Measurements from ENCODE around the gene RCSD1. TPM values are rescaled to one million over a fixed set of nuclear protein-coding genes. Genes with fewer than 3 reads are reported as not detected.

RCSD1 gene
- total RNA-seq, 2 experiments from 2014 or later, result 27.3 to 27.9 TPM

DNA sequence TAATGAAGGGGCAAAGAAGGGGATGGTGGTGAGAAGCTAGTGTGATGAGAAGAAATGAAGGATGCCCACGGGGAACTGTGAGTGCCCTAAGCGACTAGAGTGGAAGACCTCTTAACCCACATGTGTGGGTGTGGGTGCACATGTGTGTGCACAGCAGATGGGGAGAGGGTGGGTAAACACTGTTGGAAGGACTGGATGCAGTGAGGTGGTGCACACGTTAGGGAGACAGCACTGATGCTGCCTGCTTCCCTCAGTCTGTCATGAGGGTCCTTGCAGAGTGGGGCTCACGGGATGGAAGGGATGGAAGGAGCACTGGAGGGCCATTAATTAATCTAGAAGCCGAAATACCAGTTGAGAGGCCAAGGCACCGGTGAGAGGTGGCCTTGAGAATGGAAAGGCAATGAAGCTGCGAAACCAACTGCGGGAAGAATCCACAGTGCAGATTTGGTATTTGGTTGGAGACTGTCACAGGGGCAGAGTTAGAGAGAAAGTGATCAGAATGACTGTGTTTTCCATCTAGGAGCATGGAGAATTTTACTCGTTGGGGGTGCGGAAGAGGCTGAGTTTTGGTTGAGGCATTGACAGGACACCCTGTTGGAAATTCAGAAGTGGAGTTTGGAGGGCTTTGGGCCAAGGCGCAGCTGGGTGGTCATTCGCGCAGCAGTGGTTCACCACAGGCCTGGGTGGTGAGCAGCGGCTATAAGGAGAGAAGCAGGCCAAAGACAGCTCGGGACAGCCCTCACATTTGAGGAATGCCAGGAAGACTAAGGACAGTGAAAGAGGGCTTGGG lies 15.8 kb downstream of the RCSD1 start:
- Mint-ChIP-seq H3K4me1 (ENCODE audit: low read depth) (peaks cover 76% of the 10 kb centered on the region), H3K27ac (no peak overlapping the region), H3K9me3 (no peaks in the 10 kb centered on the region), H3K27me3 (ENCODE audit: low read depth) (no peaks in the 10 kb centered on the region), H3K36me3 (ENCODE audit: low read depth) (peaks cover 14% of the 10 kb centered on the region), H3K4me3 (no peak overlapping the region)
- peak; percentile 2 for DNase-seq
- CTCF ChIA-PET, result interaction anchor here (0.6 to 2.6 kb wide), 7 partner anchors 8 to 71 kb away, joined by 3 to 17 read pairs (median 3); no protein-coding TSS in a partner anchor
- intact Hi-C loops (cut with micrococcal nuclease), result no loop called here

DNA sequence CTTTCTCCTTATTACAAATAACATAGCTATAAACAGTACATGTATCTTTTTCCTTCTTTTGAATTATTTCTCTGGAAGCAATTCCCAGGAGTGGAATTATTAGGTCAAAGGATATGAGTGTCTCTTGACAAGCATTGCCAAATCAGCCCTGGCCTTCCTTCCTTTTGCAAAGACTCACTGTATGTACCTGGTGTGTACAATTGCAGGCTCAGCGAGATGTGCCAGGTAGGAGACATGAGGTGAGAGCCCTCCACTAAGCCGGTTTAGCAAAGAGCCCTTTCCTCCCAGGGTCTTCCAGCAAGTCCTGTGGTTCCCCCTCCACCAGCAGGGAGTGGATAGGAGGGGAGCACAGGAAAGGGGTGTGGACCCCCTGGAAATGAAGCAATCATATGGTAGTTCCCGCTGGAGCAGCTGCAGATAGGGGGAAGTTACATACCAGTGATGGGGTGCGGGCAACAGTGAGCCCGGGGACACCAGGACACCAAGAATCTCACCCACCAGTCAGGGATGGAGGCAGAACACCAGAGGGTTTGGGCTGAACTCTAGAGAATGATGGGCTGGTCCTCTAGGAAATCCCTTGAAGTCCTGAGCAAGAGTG lies 18.3 kb downstream of the RCSD1 start:
- CTCF ChIA-PET, result interaction anchor here (1.0 kb wide), 1 partner anchor 15 kb away, joined by 3 read pairs; no protein-coding TSS in a partner anchor
- intact Hi-C loops (cut with micrococcal nuclease), result no loop called here
- Mint-ChIP-seq H3K27ac (no peak overlapping the region), H3K9me3 (no peaks in the 10 kb centered on the region), H3K4me1 (ENCODE audit: low read depth) (peaks cover 82% of the 10 kb centered on the region), H3K4me3 (no peak overlapping the region), H3K36me3 (ENCODE audit: low read depth) (peaks cover 4% of the 10 kb centered on the region), H3K27me3 (ENCODE audit: low read depth) (no peaks in the 10 kb centered on the region)
- no peak for DNase-seq

GRCh38 chr1:167648978-167649744 lies 19.1 kb downstream of the RCSD1 start:
- DNase-seq, result peak; percentile 23
- CTCF ChIA-PET, result interaction anchor here (0.6 to 2.5 kb wide), 3 partner anchors 9 to 67 kb away, joined by 4 to 8 read pairs (median 7); no protein-coding TSS in a partner anchor
- Mint-ChIP-seq H3K9me3 (no peaks in the 10 kb centered on the region), H3K4me3 (no peak overlapping the region), H3K27me3 (ENCODE audit: low read depth) (no peaks in the 10 kb centered on the region), H3K4me1 (ENCODE audit: low read depth) (peaks cover 82% of the 10 kb centered on the region), H3K27ac (peak overlapping the region; percentile 64), H3K36me3 (ENCODE audit: low read depth) (peaks cover 1% of the 10 kb centered on the region)
- intact Hi-C loops (cut with micrococcal nuclease), result no loop called here

- Mint-ChIP-seq H3K4me1 (ENCODE audit: low read depth) (peaks cover 84% of the 10 kb centered on the region), H3K36me3 (ENCODE audit: low read depth) (peaks cover 1% of the 10 kb centered on the region), H3K27me3 (ENCODE audit: low read depth) (no peaks in the 10 kb centered on the region), H3K4me3 (peak overlapping the region; percentile 13), H3K9me3 (no peaks in the 10 kb centered on the region), H3K27ac (peak overlapping the region; percentile 55)
- CTCF ChIA-PET, result interaction anchor here (0.6 to 2.5 kb wide), 8 partner anchors 10 to 80 kb away, joined by 3 to 8 read pairs (median 4); no protein-coding TSS in a partner anchor
- intact Hi-C loops (cut with micrococcal nuclease), result no loop called here
- DNase-seq, result peak; percentile 39
Observed at GRCh38 chr1:167650269-167651160, 20.5 kb downstream of the RCSD1 start.

- Mint-ChIP-seq H3K4me3 (no peak overlapping the region), H3K27me3 (ENCODE audit: low read depth) (no peaks in the 10 kb centered on the region), H3K9me3 (no peaks in the 10 kb centered on the region), H3K36me3 (ENCODE audit: low read depth) (peaks cover 1% of the 10 kb centered on the region), H3K4me1 (ENCODE audit: low read depth) (peaks cover 79% of the 10 kb centered on the region), H3K27ac (peak overlapping the region; percentile 43)
- DNase-seq, result peak; percentile 52
- CTCF ChIA-PET, result interaction anchor here (1.0 to 2.5 kb wide), 2 partner anchors 11 to 23 kb away, joined by 3 to 8 read pairs; no protein-coding TSS in a partner anchor
- intact Hi-C loops (cut with micrococcal nuclease), result no loop called here
Observed at GRCh38 chr1:167651161-167651693, 21.2 kb downstream of the RCSD1 start.

GRCh38 chr1:167654975-167655575 lies 25.0 kb downstream of the RCSD1 start:
- Mint-ChIP-seq H3K27me3 (ENCODE audit: low read depth) (no peaks in the 10 kb centered on the region), H3K9me3 (no peaks in the 10 kb centered on the region), H3K4me3 (no peak overlapping the region), H3K27ac (peak overlapping the region; percentile 25), H3K36me3 (ENCODE audit: low read depth) (peaks cover 5% of the 10 kb centered on the region), H3K4me1 (ENCODE audit: low read depth) (peaks cover 90% of the 10 kb centered on the region)
- no peak for DNase-seq
- CTCF ChIA-PET, result interaction anchor here (0.8 to 1.7 kb wide), 6 partner anchors 9 to 114 kb away, joined by 3 to 9 read pairs (median 4); no protein-coding TSS in a partner anchor
- intact Hi-C loops (cut with micrococcal nuclease), result no loop called here

GRCh38 chr1:167656657-167657056 lies 26.6 kb downstream of the RCSD1 start:
- peaks cover 85% of the 10 kb centered on the region for H3K4me1 Mint-ChIP-seq (ENCODE audit: low read depth)

GRCh38 chr1:167658574-167659328 lies 28.7 kb downstream of the RCSD1 start:
- intact Hi-C loops (cut with micrococcal nuclease), result loop anchor here (1.0 kb wide), 1 partner anchor 18 kb away; no protein-coding TSS in a partner anchor
- CTCF ChIA-PET, result interaction anchor here (0.6 to 1.9 kb wide), 3 partner anchors 17 to 119 kb away, joined by 3 to 8 read pairs (median 4); no protein-coding TSS in a partner anchor
- H3K4me3 Mint-ChIP-seq, result no peak overlapping the region
- H3K9me3 Mint-ChIP-seq, result no peaks in the 10 kb centered on the region
- H3K4me1 Mint-ChIP-seq (ENCODE audit: low read depth), result peaks cover 84% of the 10 kb centered on the region
- DNase-seq, result no peak
- peaks cover 8% of the 10 kb centered on the region for H3K36me3 Mint-ChIP-seq (ENCODE audit: low read depth)
- no peaks in the 10 kb centered on the region for H3K27me3 Mint-ChIP-seq (ENCODE audit: low read depth)
- H3K27ac Mint-ChIP-seq, result peak overlapping the region; percentile 33

More at GRCh38 chr1:167656657-167657056, 26.6 kb downstream of the RCSD1 start:
- no peak for DNase-seq
- no peak overlapping the region for H3K27ac Mint-ChIP-seq
- intact Hi-C loops (cut with micrococcal nuclease), result no loop called here
- no peak overlapping the region for H3K4me3 Mint-ChIP-seq
- CTCF ChIA-PET, result interaction anchor here (0.6 to 1.0 kb wide), 2 partner anchors 31 to 674 kb away, joined by 3 read pairs; no protein-coding TSS in a partner anchor
- H3K27me3 Mint-ChIP-seq (ENCODE audit: low read depth), result no peaks in the 10 kb centered on the region
- H3K9me3 Mint-ChIP-seq, result no peaks in the 10 kb centered on the region
- H3K36me3 Mint-ChIP-seq (ENCODE audit: low read depth), result peaks cover 8% of the 10 kb centered on the region

DNA sequence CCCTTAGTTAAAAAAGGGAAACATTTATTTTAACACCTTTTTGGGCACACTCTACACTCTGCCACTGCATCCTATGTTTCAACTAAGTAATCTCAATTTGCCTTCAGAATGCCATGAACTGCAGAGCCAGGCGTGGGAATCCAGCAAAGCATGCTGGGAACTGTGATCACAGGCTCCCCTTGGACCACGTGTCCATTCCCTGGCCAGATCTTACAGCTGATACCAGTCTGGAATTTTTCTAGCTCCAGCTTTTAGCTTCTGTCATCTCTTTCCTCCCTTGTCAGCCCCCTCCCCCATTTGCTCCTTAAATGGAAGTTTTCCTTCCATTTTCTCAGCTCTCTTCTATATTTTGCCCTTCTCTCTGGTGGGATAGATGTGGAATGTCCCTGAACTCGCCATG lies 29.4 kb downstream of the RCSD1 start:
- H3K4me3 Mint-ChIP-seq, result no peak overlapping the region
- H3K9me3 Mint-ChIP-seq, result no peaks in the 10 kb centered on the region
- DNase-seq, result no peak
- H3K4me1 Mint-ChIP-seq (ENCODE audit: low read depth), result peaks cover 77% of the 10 kb centered on the region
- peak overlapping the region; percentile 32 for H3K27ac Mint-ChIP-seq
- intact Hi-C loops (cut with micrococcal nuclease), result no loop called here
- H3K36me3 Mint-ChIP-seq (ENCODE audit: low read depth), result peaks cover 8% of the 10 kb centered on the region
- no peaks in the 10 kb centered on the region for H3K27me3 Mint-ChIP-seq (ENCODE audit: low read depth)
- CTCF ChIA-PET, result interaction anchor here (0.6 to 1.9 kb wide), 3 partner anchors 17 to 118 kb away, joined by 3 to 8 read pairs (median 4); no protein-coding TSS in a partner anchor

- Mint-ChIP-seq H3K27ac (peak overlapping the region; percentile 32), H3K36me3 (ENCODE audit: low read depth) (peaks cover 8% of the 10 kb centered on the region), H3K4me3 (no peak overlapping the region), H3K9me3 (no peaks in the 10 kb centered on the region), H3K27me3 (ENCODE audit: low read depth) (no peaks in the 10 kb centered on the region), H3K4me1 (ENCODE audit: low read depth) (peaks cover 74% of the 10 kb centered on the region)
- DNase-seq, result no peak
- intact Hi-C loops (cut with micrococcal nuclease), result no loop called here
- CTCF ChIA-PET, result interaction anchor here (0.5 to 1.9 kb wide), 4 partner anchors 9 to 58 kb away, joined by 3 to 8 read pairs (median 3); no protein-coding TSS in a partner anchor
Observed at GRCh38 chr1:167659881-167660280, 29.8 kb downstream of the RCSD1 start.
